ENCODE data around the gene CCDC137.

The CCDC137 gene

DNA sequence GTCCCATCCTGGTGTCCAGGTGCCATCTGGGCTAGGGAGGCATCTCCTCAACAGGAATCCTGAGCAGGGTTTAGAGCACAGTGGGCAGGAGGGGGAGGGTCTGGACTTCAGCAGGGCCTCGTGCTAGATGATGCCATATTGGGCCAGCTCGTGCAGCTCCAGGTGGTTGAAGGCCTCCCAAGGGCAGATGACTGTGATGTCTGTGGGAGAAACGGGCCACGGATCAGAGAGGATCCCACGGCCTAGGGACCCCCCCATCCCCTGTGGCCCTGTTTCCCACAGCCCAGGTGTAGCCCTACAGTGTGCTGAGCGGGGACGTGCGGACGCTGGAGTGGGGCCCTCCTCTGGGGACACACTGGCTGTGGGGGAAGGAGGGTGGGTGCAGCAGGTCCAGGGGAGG, 15.6 kb upstream of the CCDC137 start:
- DNase-seq (ENCODE audit: low read depth in 1 of 2, low spot score in 1 of 2): no peak
- no peak for TF ChIP-seq SPI1 (IDR thresholded peaks at IDR 0.05; ENCODE audit: borderline replicate concordance, low read depth)
- no peak for TF ChIP-seq GABPA (IDR thresholded peaks at IDR 0.05; ENCODE audit: low read depth)
- TF ChIP-seq, protein P1, sequence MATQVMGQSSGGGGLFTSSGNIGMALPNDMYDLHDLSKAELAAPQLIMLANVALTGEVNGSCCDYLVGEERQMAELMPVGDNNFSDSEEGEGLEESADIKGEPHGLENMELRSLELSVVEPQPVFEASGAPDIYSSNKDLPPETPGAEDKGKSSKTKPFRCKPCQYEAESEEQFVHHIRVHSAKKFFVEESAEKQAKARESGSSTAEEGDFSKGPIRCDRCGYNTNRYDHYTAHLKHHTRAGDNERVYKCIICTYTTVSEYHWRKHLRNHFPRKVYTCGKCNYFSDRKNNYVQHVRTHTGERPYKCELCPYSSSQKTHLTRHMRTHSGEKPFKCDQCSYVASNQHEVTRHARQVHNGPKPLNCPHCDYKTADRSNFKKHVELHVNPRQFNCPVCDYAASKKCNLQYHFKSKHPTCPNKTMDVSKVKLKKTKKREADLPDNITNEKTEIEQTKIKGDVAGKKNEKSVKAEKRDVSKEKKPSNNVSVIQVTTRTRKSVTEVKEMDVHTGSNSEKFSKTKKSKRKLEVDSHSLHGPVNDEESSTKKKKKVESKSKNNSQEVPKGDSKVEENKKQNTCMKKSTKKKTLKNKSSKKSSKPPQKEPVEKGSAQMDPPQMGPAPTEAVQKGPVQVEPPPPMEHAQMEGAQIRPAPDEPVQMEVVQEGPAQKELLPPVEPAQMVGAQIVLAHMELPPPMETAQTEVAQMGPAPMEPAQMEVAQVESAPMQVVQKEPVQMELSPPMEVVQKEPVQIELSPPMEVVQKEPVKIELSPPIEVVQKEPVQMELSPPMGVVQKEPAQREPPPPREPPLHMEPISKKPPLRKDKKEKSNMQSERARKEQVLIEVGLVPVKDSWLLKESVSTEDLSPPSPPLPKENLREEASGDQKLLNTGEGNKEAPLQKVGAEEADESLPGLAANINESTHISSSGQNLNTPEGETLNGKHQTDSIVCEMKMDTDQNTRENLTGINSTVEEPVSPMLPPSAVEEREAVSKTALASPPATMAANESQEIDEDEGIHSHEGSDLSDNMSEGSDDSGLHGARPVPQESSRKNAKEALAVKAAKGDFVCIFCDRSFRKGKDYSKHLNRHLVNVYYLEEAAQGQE (IDR thresholded peaks at IDR 0.05; ENCODE audit: insufficient replicate concordance, low read depth): no peak
- TF ChIP-seq POLR2AphosphoS5 (IDR thresholded peaks at IDR 0.05; ENCODE audit: low read depth): no peak
- TF ChIP-seq, protein P2, sequence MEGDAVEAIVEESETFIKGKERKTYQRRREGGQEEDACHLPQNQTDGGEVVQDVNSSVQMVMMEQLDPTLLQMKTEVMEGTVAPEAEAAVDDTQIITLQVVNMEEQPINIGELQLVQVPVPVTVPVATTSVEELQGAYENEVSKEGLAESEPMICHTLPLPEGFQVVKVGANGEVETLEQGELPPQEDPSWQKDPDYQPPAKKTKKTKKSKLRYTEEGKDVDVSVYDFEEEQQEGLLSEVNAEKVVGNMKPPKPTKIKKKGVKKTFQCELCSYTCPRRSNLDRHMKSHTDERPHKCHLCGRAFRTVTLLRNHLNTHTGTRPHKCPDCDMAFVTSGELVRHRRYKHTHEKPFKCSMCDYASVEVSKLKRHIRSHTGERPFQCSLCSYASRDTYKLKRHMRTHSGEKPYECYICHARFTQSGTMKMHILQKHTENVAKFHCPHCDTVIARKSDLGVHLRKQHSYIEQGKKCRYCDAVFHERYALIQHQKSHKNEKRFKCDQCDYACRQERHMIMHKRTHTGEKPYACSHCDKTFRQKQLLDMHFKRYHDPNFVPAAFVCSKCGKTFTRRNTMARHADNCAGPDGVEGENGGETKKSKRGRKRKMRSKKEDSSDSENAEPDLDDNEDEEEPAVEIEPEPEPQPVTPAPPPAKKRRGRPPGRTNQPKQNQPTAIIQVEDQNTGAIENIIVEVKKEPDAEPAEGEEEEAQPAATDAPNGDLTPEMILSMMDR (IDR thresholded peaks at IDR 0.05; ENCODE audit: insufficient read depth, low read length): no peak
- Histone ChIP-seq H3K27me3 (ENCODE audit: insufficient read depth, poor library complexity, severe bottlenecking) (no peaks in the 10 kb centered on the region), H3K4me3 (replicated peaks; ENCODE audit: insufficient read depth, low read length) (no peak overlapping the region), H3K27ac (replicated peaks) (no peak overlapping the region)

DNA sequence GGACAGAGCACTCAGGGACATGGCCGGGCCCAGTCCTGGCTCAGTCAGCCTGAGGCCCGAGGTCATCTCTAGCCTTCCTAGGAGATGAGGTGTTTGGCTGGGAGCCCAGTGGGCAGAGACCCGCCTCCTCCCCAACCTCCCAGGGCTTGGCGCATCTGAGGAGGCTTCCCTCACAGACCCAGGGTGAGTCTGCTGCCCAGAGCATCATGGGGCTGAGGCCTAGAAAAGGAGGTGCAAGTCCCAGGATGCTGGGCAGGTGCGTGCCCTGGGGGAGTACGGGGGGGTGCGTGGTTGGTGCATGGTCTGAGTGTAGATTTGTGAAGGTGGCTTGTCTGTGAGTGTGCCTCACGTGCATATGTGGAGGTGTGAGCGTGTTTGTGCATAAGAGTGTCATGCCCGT, 14.8 kb upstream of the CCDC137 start:
- Histone ChIP-seq H3K27ac (replicated peaks) (no peak overlapping the region), H3K27me3 (ENCODE audit: insufficient read depth, poor library complexity, severe bottlenecking) (no peaks in the 10 kb centered on the region), H3K4me3 (replicated peaks; ENCODE audit: insufficient read depth, low read length) (no peak overlapping the region)
- no peak for DNase-seq (ENCODE audit: low read depth in 1 of 2, low spot score in 1 of 2)
- TF ChIP-seq SPI1 (IDR thresholded peaks at IDR 0.05; ENCODE audit: borderline replicate concordance, low read depth) (no peak), POLR2AphosphoS5 (IDR thresholded peaks at IDR 0.05; ENCODE audit: low read depth) (no peak), GABPA (IDR thresholded peaks at IDR 0.05; ENCODE audit: low read depth) (no peak)
- TF ChIP-seq, protein P2 (IDR thresholded peaks at IDR 0.05; ENCODE audit: insufficient read depth, low read length): no peak
- TF ChIP-seq, protein P1 (IDR thresholded peaks at IDR 0.05; ENCODE audit: insufficient replicate concordance, low read depth): no peak

DNA sequence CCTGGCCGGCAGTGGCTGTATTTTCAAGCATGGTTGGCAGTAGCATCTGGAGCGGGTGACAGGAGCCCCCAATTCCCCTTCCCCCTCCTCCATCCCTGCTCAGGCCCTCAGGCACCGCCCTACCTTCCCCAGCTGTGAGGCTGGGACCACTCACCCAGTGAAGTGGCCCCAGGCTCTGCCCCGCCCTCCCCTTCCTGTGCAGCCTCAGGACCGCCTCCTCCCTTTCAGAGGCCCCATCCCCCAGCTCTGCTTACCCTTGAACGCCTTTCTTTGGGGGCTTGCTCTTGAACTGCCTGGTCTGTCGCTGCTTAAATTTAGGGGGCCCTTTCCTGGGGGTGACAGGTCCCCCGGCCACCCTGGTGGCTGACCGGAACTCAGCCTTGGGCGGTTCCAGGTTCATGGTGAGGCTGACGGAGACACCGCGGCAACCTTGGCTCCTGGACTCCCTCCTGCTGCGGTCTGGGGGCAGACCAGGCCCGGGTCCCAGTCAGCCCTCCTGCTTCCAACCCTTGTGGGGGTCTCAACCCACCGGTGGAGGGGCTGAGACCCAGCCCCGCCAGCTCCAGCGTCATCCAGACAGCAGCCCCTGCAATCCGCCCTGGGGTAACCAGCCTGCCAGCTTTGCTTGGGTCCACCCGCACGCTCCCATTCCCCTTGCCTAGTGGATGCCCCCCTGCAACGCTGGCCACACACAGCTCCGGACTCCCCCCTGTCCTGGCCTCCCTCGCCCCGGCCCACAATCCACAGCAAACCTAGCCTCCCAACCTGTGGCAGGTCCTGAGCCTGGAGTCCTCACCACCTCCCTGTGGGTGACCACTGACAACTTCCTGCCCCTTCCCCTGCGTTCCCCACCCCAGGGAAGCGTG, 13.4 kb upstream of the CCDC137 start:
- no peak overlapping the region for H3K4me3 ChIP-seq (replicated peaks; ENCODE audit: insufficient read depth, low read length)
- no peaks in the 10 kb centered on the region for H3K27me3 ChIP-seq (ENCODE audit: insufficient read depth, poor library complexity, severe bottlenecking)

More for the DNA sequence above, 13.4 kb upstream of the CCDC137 start:
- H3K27ac ChIP-seq (replicated peaks): no peak overlapping the region
- no peak for DNase-seq (ENCODE audit: low read depth in 1 of 2, low spot score in 1 of 2)
- TF ChIP-seq SPI1 (IDR thresholded peaks at IDR 0.05; ENCODE audit: borderline replicate concordance, low read depth) (no peak), GABPA (IDR thresholded peaks at IDR 0.05; ENCODE audit: low read depth) (no peak), POLR2AphosphoS5 (IDR thresholded peaks at IDR 0.05; ENCODE audit: low read depth) (no peak)
- TF ChIP-seq, protein P2 (IDR thresholded peaks at IDR 0.05; ENCODE audit: insufficient read depth, low read length): no peak
- TF ChIP-seq, protein P1 (IDR thresholded peaks at IDR 0.05; ENCODE audit: insufficient replicate concordance, low read depth): no peak
